HepG2 (cell line): ENCODE measurements around the gene COX14. TPM values are rescaled to one million over a fixed set of nuclear protein-coding genes. Genes with fewer than 3 reads are reported as not detected.
A peak's percentile ranks its signal among the peaks of the same experiment; 100 is the strongest.

Experiments
- ATF2 ChIP-seq: sonication (generic); formaldehyde crosslinking; IDR thresholded peaks from 2 replicates; pipeline ENCODE4 v1.4.0; 2020; ENCODE audit warnings: missing genetic modification reagents
- ETV5 ChIP-seq: IDR thresholded peaks from 2 replicates; pipeline ENCODE4 v1.6.1; 2018; ENCODE audit warnings: missing biosample characterization, missing genetic modification reagents, inconsistent platforms, borderline replicate concordance
- HOXA5 ChIP-seq: sonication (generic); formaldehyde crosslinking; IDR thresholded peaks from 2 replicates; pipeline ENCODE4 v1.4.0; 2020; ENCODE audit warnings: missing genetic modification reagents
- LCORL ChIP-seq, 2 experiments: fragments of 450-650 bp in 1 of 2; sonication (generic) in 1 of 2; formaldehyde crosslinking in 1 of 2; IDR thresholded peaks; 2 replicates each; pipeline versions ENCODE4 v1.5.0 to v1.6.1; 2017 to 2020; ENCODE audit warnings: antibody characterized with exemption in 1 of 2, missing genetic modification reagents in 1 of 2
- MXD1 ChIP-seq: sonication (generic); formaldehyde crosslinking; IDR thresholded peaks from 2 replicates; pipeline ENCODE4 v1.4.0; 2020; ENCODE audit warnings: mild to moderate bottlenecking, missing genetic modification reagents
- NRL ChIP-seq: sonication (generic); formaldehyde crosslinking; IDR thresholded peaks from 2 replicates; pipeline ENCODE4 v1.5.0; 2020; ENCODE audit warnings: missing genetic modification reagents, mild to moderate bottlenecking, moderate library complexity, borderline replicate concordance
- PRDM10 ChIP-seq: sonication (generic); formaldehyde crosslinking; IDR thresholded peaks from 2 replicates; pipeline ENCODE4 v1.4.0; 2020; ENCODE audit warnings: low read depth, missing genetic modification reagents
- RAD21 ChIP-seq: fragments of 450-650 bp; formaldehyde crosslinking; IDR thresholded peaks from 2 replicates; pipeline ENCODE4 v1.5.0; 2020; ENCODE audit warnings: mild to moderate bottlenecking
- RARA ChIP-seq: IDR thresholded peaks from 2 replicates; pipeline ENCODE4 v1.6.1; 2016; ENCODE audit warnings: missing genetic modification reagents, missing compliant biosample characterization
- SOX5 ChIP-seq: IDR thresholded peaks from 2 replicates; pipeline ENCODE4 v1.6.1; 2016; ENCODE audit warnings: borderline replicate concordance
- SP5 ChIP-seq: IDR thresholded peaks from 2 replicates; pipeline ENCODE4 v1.6.1; 2016; ENCODE audit warnings: low read depth, borderline replicate concordance
- ZC3H4 ChIP-seq: sonication (generic); formaldehyde crosslinking; IDR thresholded peaks from 2 replicates; pipeline ENCODE4 v1.4.0; 2020; ENCODE audit warnings: missing genetic modification reagents, borderline replicate concordance
- ZNF761 ChIP-seq: sonication (generic); formaldehyde crosslinking; conservative IDR thresholded peaks from 2 replicates; pipeline ENCODE4 v1.4.0; 2020; ENCODE audit warnings: mild to moderate bottlenecking, missing genetic modification reagents
- ZNF788 ChIP-seq: sonication (generic); formaldehyde crosslinking; IDR thresholded peaks from 2 replicates; pipeline ENCODE4 v1.5.0; 2020; ENCODE audit warnings: mild to moderate bottlenecking, missing genetic modification reagents, borderline replicate concordance
- ZNF841 ChIP-seq: sonication (generic); formaldehyde crosslinking; IDR thresholded peaks from 2 replicates; pipeline ENCODE4 v1.8.1; 2023; ENCODE audit warnings: missing genetic modification reagents, borderline replicate concordance
- polyA plus RNA-seq, 8 experiments: library from polyadenylated mRNA; depleted of rRNA in 3 of 8; stranded (reverse) in 7 of 8; unstranded in 1 of 8; fragments of >200 nt; fragmentation: Illumina TruSeq in 4 of 8; extraction: Trizol in 4 of 8; gene quantifications; 2 replicates each; pipeline versions ENCODE4 v1.2.1 to v1.2.3, GENCODE V29; 2011 to 2016; ENCODE audit warnings: low read depth in 4 of 8, missing spikeins in 1 of 8, mixed read lengths in 1 of 8; ENCODE audit not compliant: insufficient read depth in 1 of 8
- total RNA-seq, 5 experiments: library from RNA; depleted of rRNA; stranded (reverse); fragments of >200 nt; fragmentation: Illumina TruSeq; extraction: Trizol; gene quantifications; 2 replicates each; pipeline ENCODE4 v1.2.3, GENCODE V29; 2016; ENCODE audit warnings: low read depth in 1 of 5
- TF ChIP-seq, protein P1 (sequence below): sonication (generic); formaldehyde crosslinking; IDR thresholded peaks from 2 replicates; pipeline ENCODE4 v1.4.0; 2020; ENCODE audit warnings: missing genetic modification reagents, borderline replicate concordance
- TF ChIP-seq, protein P2 (sequence below): sonication (generic); formaldehyde crosslinking; IDR thresholded peaks from 2 replicates; pipeline ENCODE4 v1.8.1; 2023; ENCODE audit warnings: mild to moderate bottlenecking, moderate library complexity, missing genetic modification reagents

Gene COX14
- total and polyA plus RNA-seq, 2 of the 13 experiments (the other 11 are each of a cell fraction or from before 2014, with no cell fraction given) = 53.0 to 71.6 TPM

DNA sequence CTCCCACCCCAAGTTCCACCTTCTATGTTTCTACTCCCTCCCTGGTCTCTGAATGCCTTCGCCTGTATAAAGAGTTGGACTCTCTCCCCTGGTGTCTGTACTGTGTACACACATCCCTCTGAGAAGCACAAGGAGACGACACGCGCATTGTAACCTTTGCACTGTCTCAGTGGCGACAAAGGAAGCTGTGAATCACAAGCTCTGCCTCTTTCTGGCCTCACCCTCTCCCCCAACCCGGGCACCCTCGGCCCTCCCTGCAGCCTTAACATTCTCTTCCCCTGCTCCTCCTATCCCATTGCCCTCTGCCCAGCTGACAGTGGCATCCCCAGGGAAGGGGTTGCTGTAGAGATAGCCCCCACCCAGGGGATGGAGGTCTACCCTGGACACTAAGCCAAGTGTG is 29.4 kb upstream of the COX14 start (continued):
- TF ChIP-seq, protein P1, sequence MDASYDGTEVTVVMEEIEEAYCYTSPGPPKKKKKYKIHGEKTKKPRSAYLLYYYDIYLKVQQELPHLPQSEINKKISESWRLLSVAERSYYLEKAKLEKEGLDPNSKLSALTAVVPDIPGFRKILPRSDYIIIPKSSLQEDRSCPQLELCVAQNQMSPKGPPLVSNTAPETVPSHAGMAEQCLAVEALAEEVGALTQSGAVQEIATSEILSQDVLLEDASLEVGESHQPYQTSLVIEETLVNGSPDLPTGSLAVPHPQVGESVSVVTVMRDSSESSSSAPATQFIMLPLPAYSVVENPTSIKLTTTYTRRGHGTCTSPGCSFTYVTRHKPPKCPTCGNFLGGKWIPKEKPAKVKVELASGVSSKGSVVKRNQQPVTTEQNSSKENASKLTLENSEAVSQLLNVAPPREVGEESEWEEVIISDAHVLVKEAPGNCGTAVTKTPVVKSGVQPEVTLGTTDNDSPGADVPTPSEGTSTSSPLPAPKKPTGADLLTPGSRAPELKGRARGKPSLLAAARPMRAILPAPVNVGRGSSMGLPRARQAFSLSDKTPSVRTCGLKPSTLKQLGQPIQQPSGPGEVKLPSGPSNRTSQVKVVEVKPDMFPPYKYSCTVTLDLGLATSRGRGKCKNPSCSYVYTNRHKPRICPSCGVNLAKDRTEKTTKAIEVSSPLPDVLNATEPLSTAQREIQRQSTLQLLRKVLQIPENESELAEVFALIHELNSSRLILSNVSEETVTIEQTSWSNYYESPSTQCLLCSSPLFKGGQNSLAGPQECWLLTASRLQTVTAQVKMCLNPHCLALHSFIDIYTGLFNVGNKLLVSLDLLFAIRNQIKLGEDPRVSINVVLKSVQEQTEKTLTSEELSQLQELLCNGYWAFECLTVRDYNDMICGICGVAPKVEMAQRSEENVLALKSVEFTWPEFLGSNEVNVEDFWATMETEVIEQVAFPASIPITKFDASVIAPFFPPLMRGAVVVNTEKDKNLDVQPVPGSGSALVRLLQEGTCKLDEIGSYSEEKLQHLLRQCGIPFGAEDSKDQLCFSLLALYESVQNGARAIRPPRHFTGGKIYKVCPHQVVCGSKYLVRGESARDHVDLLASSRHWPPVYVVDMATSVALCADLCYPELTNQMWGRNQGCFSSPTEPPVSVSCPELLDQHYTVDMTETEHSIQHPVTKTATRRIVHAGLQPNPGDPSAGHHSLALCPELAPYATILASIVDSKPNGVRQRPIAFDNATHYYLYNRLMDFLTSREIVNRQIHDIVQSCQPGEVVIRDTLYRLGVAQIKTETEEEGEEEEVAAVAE (CRISPR knock-in tag) = peak; percentile 66; the same call in 1 of the 2 replicates
- TF ChIP-seq PRDM10 (CRISPR knock-in tag) (no peak), ATF2 (no peak), SP5 (no peak), ZC3H4 (CRISPR knock-in tag) (no peak), ZNF761 (CRISPR knock-in tag) (no peak), HOXA5 (CRISPR knock-in tag) (0 out of 2 replicates have a peak, but pooled peaks have one; percentile 37), SOX5 (peak; percentile 80; the same call in 1 of the 2 replicates), ZNF841 (CRISPR knock-in tag) (no peak), RARA (peak; percentile 51; the same call in 1 of the 2 replicates), RAD21 (CRISPR knock-in tag) (no peak), LCORL (IDR thresholded peaks at IDR 0.05) (no peak), LCORL (CRISPR knock-in tag; IDR thresholded peaks at IDR 0.05) (0 out of 2 replicates have a peak, but pooled peaks have one; percentile 47), ETV5 (CRISPR knock-in tag) (peak; percentile 57; the same call in 1 of the 2 replicates), NRL (CRISPR knock-in tag) (no peak), MXD1 (no peak), ZNF788 (CRISPR knock-in tag) (0 out of 2 replicates have a peak, but pooled peaks have one; percentile 54)
- TF ChIP-seq, protein P2, sequence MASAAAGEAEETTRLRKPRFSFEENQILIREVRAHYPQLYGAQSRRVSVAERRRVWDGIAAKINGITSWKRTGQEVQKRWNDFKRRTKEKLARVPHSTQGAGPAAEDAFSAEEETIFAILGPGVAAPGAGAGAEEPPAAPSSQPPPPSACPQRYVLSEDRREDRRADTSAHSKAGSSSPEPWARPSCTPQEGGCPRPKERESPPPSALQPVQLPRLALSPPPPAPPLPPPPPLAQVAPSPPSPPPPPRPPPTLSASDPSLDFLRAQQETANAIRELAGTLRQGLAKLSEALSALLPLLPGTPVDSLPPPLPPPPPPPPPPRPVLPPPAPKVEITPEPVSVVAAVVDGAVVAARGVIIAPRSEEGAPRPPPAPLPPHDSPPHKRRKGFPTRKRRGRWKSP (CRISPR knock-in tag) = no peak
